Effector memory CD8-positive, alpha-beta T cell (primary cell): Measurements from ENCODE around the gene C3orf62.
A peak's percentile ranks its signal among the peaks of the same experiment; 100 is the strongest.

Experiments used
- ATAC-seq: fragments of 150-1000 bp; cut with Tn5 transposase; replicated peaks from 2 replicates; pipeline ENCODE4 v1.10.0; 2021; ENCODE audit warnings: mild to moderate bottlenecking, moderate library complexity
- DNase-seq, 3 experiments: peaks; one replicate each; pipeline ENCODE4 v3.0.0; 2021
- H3K27ac Mint-ChIP-seq, 2 donors: one replicate each; pipeline ENCODE4 v1.8.0; 2022; ENCODE audit warnings: mild to moderate bottlenecking in 2 of 2, mixed read lengths in 2 of 2, moderate library complexity in 2 of 2
- H3K27me3 Mint-ChIP-seq, 2 donors: one replicate each; pipeline ENCODE4 v1.8.0; 2022; ENCODE audit warnings: mixed read lengths in 2 of 2
- H3K36me3 Mint-ChIP-seq: one replicate; pipeline ENCODE4 v1.8.0; 2022; ENCODE audit warnings: mild to moderate bottlenecking, moderate library complexity, mixed read lengths; ENCODE audit not compliant: insufficient read depth
- H3K4me1 Mint-ChIP-seq, 2 donors: one replicate each; pipeline ENCODE4 v1.8.0; 2022; ENCODE audit warnings: low read depth in 2 of 2, mixed read lengths in 2 of 2
- H3K4me3 Mint-ChIP-seq, 2 donors: one replicate each; pipeline ENCODE4 v1.8.0; 2022; ENCODE audit warnings: mild to moderate bottlenecking in 2 of 2, mixed read lengths in 2 of 2, moderate library complexity in 2 of 2
- H3K9me3 Mint-ChIP-seq, 2 donors: one replicate each; pipeline ENCODE4 v1.8.0; 2022; ENCODE audit warnings: mixed read lengths in 2 of 2

Gene C3orf62

DNA sequence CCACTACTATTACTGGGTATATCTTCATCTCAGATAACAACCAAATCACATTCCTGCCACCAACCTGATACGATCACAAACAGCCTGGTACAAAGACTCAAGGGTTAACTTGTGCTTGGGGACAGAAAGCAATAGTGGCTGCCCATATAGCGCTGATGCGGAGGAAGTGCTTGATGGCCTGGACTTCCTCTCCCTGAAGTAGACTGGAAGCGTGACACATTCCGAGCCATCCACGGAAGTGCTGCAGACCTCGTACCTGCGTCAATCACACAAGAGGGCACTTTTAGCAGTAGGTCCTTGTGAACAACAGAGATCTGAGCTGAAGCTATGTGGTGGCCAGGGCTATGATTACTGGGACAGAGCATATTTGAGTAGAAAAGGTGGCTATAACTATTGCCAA is 17.3 kb upstream of the C3orf62 start:
- Mint-ChIP-seq H3K27me3 (no peaks in the 10 kb centered on the region), H3K27ac (no peak overlapping the region), H3K9me3 (no peaks in the 10 kb centered on the region), H3K4me1 (no peaks in the 10 kb centered on the region), H3K36me3 (peaks cover 86% of the 10 kb centered on the region), H3K4me3 (no peak overlapping the region)
- DNase-seq, result no peak
- no peak for ATAC-seq

GRCh38 chr3:49283997-49284396 is 7.0 kb upstream of the C3orf62 start:
- DNase-seq (no peak), ATAC-seq (no peak)
- Mint-ChIP-seq H3K4me3 (no peak overlapping the region), H3K27ac (no peak overlapping the region), H3K27me3 (no peaks in the 10 kb centered on the region), H3K9me3 (no peaks in the 10 kb centered on the region), H3K4me1 (no peaks in the 10 kb centered on the region), H3K36me3 (peaks cover 84% of the 10 kb centered on the region)

- DNase-seq (no peak), ATAC-seq (no peak)
- Mint-ChIP-seq H3K27me3 (no peaks in the 10 kb centered on the region), H3K36me3 (peaks cover 49% of the 10 kb centered on the region), H3K9me3 (no peaks in the 10 kb centered on the region), H3K4me1 (peaks cover 16 to 22% of the 10 kb centered on the region in 2 donors), H3K4me3 (no peak overlapping the region), H3K27ac (no peak overlapping the region)
Measured at GRCh38 chr3:49279376-49279775, 2.3 kb upstream of the C3orf62 start.

DNA sequence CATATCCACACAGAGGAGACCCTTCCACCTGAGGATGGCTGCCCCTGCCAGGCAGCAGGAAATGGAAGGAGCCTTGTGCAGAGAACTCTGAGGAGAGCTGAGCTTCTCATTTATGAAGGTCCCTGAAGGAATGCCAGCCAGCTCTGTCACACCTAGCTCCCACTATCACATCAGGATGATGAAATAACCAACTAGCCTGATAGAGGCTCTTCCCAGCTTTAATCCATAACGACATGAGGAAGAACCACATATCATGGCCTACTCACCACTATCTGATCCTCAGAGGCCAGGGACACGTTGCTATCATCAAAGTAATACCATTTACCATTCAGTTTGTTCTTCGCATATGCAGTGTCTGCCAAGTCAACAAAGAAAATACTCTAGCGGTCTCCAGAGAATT is 1.5 kb upstream of the C3orf62 start:
- Mint-ChIP-seq H3K9me3 (no peaks in the 10 kb centered on the region), H3K27me3 (no peaks in the 10 kb centered on the region), H3K27ac (peak overlapping the region in 1 of 2 donors; percentile 88), H3K4me1 (peaks cover 16 to 22% of the 10 kb centered on the region in 2 donors), H3K4me3 (no peak overlapping the region), H3K36me3 (peaks cover 41% of the 10 kb centered on the region)
- DNase-seq, result no peak
- no peak for ATAC-seq

DNA sequence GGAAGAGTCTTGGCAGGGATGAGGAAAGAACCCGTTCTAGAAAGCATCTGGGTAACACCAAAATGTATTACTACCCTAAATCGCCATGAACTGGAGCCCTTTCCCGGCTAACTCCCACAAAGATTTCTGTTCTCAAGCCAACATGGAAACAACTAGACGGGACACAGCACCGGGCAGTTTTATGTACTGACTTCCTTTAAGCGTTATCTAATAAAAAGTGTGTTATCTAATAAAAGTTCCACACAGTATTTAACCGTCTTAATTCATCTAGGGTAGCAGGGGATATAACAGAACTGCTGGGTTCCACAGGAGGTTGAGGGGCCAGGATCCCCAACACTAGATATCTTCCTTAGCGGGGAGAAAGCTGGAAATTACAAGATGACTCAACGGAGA is 347 bp upstream of the C3orf62 start:
- Mint-ChIP-seq H3K36me3 (peaks cover 35% of the 10 kb centered on the region), H3K27ac (peak overlapping the region; percentile 88 to 94), H3K9me3 (no peaks in the 10 kb centered on the region), H3K4me1 (peaks cover 16 to 22% of the 10 kb centered on the region in 2 donors), H3K4me3 (peak overlapping the region; percentile 78 to 88), H3K27me3 (no peaks in the 10 kb centered on the region)
- ATAC-seq (peak; percentile 16), DNase-seq (no peak)

DNA sequence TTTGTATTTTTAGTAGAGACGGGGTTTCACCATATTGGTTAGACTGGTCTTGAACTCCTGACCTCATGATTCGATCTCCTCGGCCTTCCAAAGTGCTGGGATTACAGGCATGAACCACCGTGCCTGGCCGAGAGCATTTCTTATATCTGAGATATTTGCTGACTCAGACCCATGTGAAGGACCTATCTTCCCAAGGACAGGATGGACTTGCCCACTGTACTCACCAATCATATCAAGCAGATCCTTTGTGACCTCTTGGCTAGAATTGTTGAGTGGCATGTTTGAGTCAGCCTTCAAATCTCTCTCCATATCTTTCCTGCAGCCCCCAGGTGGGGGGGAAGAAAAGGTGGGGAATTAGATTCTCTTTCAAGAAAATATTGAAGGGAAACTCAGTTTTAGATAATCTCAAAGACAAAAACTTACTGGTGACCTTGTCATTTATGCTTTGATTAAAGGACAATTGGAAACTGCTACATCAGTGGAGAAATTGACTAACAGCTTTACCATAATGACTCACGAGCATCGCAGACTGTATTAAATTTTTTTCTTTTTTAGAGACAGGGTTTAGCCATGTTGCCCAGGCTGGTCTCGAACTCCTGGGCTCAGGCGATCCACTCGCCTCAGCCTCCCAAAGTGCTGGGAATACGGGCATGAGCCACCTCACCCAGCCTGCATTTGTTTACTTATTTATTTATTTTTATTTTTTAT is 3.1 kb downstream of the C3orf62 start:
- H3K27me3 Mint-ChIP-seq, result no peaks in the 10 kb centered on the region
- DNase-seq (no peak), ATAC-seq (no peak)
- no peak overlapping the region for H3K27ac Mint-ChIP-seq
- peaks cover 16 to 22% of the 10 kb centered on the region in 2 donors for H3K4me1 Mint-ChIP-seq
- H3K9me3 Mint-ChIP-seq, result no peaks in the 10 kb centered on the region
- H3K36me3 Mint-ChIP-seq, result peaks cover 14% of the 10 kb centered on the region
- no peak overlapping the region for H3K4me3 Mint-ChIP-seq

DNA sequence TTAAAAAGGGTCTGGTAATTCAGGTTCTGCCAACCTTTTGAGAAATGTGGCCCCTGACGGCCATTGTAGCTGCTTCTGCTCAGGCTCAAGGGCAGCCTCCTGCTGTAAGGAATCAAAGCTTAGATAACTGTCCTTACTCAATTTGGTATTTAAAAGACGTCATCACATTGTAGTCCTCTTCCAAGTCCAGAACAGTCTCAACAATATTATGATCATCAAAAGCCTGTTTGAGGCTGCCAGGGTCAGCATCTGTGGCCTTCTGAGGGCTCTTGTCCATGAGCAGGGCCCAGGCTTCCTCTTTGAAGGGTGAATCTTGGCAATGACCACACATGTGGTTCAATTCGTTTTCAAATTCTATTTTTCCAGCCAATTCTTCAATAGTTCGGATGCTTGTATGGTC is 6.0 kb downstream of the C3orf62 start:
- H3K4me3 Mint-ChIP-seq, result no peak overlapping the region

GRCh38 chr3:49270156-49270500 is 6.9 kb downstream of the C3orf62 start:
- Mint-ChIP-seq H3K27ac (no peak overlapping the region), H3K27me3 (no peaks in the 10 kb centered on the region), H3K4me3 (no peak overlapping the region), H3K4me1 (no peaks in the 10 kb centered on the region), H3K36me3 (peaks cover 8% of the 10 kb centered on the region), H3K9me3 (no peaks in the 10 kb centered on the region)
- no peak for ATAC-seq
- DNase-seq, result no peak

More for the DNA sequence above, 6.0 kb downstream of the C3orf62 start:
- Mint-ChIP-seq H3K27ac (no peak overlapping the region), H3K27me3 (no peaks in the 10 kb centered on the region), H3K4me1 (peaks cover 3 to 5% of the 10 kb centered on the region in 2 donors), H3K9me3 (no peaks in the 10 kb centered on the region), H3K36me3 (peaks cover 5% of the 10 kb centered on the region)
- ATAC-seq (no peak), DNase-seq (no peak)

- no peak overlapping the region for H3K27ac Mint-ChIP-seq
- H3K36me3 Mint-ChIP-seq, result peaks cover 8% of the 10 kb centered on the region
- no peak overlapping the region for H3K4me3 Mint-ChIP-seq
- ATAC-seq, result no peak
- H3K27me3 Mint-ChIP-seq, result no peaks in the 10 kb centered on the region
- no peaks in the 10 kb centered on the region for H3K4me1 Mint-ChIP-seq
- no peak for DNase-seq
- H3K9me3 Mint-ChIP-seq, result no peaks in the 10 kb centered on the region
Measured at GRCh38 chr3:49269443-49270155, 7.4 kb downstream of the C3orf62 start.

GRCh38 chr3:49266410-49267095 is 10.5 kb downstream of the C3orf62 start:
- Mint-ChIP-seq H3K4me3 (no peak overlapping the region), H3K27me3 (no peaks in the 10 kb centered on the region), H3K27ac (no peak overlapping the region), H3K9me3 (no peaks in the 10 kb centered on the region), H3K36me3 (peaks cover 8% of the 10 kb centered on the region), H3K4me1 (no peaks in the 10 kb centered on the region)
- DNase-seq (no peak), ATAC-seq (no peak)

- no peak for DNase-seq
- H3K9me3 Mint-ChIP-seq, result no peaks in the 10 kb centered on the region
- H3K4me3 Mint-ChIP-seq, result no peak overlapping the region
- H3K27ac Mint-ChIP-seq, result no peak overlapping the region
- H3K36me3 Mint-ChIP-seq, result peaks cover 8% of the 10 kb centered on the region
- no peaks in the 10 kb centered on the region for H3K4me1 Mint-ChIP-seq
- no peak for ATAC-seq
- H3K27me3 Mint-ChIP-seq, result no peaks in the 10 kb centered on the region
Measured at GRCh38 chr3:49265661-49266386, 11.2 kb downstream of the C3orf62 start.

- ATAC-seq (no peak), DNase-seq (no peak)
- peaks cover 3% of the 10 kb centered on the region for H3K36me3 Mint-ChIP-seq
- H3K4me3 Mint-ChIP-seq, result no peak overlapping the region
- H3K27ac Mint-ChIP-seq, result no peak overlapping the region
- no peaks in the 10 kb centered on the region for H3K9me3 Mint-ChIP-seq
- no peaks in the 10 kb centered on the region for H3K27me3 Mint-ChIP-seq
- no peaks in the 10 kb centered on the region for H3K4me1 Mint-ChIP-seq
Measured at GRCh38 chr3:49263159-49263889, 13.7 kb downstream of the C3orf62 start.

DNA sequence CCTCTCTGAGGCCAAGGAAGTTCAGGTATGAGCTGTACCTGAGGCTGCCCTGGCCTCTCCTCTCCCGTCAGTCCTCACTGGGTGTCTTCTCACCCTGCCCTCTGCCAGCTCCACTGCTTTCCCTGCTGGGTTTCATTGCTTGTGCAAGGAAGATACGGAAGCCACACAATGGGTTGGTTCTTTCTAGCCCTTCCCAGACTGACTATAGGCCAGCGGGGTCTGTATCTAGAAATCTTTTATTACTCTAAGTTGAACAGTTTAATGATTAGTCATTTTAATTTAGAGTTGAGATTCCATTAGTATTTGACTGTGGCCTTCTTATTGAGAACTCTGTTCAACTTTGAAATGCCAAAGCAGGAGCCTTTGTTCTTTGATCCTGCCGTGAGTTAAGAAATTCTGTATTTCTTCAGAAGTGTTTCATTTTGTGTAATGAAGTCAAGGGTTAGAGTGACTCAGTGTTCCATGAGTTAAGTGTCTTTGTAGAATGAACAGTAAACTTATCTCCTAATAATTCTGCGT is 16.2 kb downstream of the C3orf62 start:
- no peak for ATAC-seq
- Mint-ChIP-seq H3K36me3 (peaks cover 2% of the 10 kb centered on the region), H3K27me3 (no peaks in the 10 kb centered on the region), H3K27ac (peak overlapping the region in 1 of 2 donors; percentile 20), H3K4me3 (no peak overlapping the region), H3K9me3 (no peaks in the 10 kb centered on the region), H3K4me1 (no peaks in the 10 kb centered on the region)
- no peak for DNase-seq
